Measurements from ENCODE around the gene ARHGAP31. TPM values are rescaled to one million over a fixed set of nuclear protein-coding genes. Genes with fewer than 3 reads are reported as not detected.
"Not testable (repeated sequence)": the region's sequence is repeated elsewhere in the genome, so short reads cannot be mapped to it uniquely, and the experiment has no call there.

The ARHGAP31 gene
- total and polyA plus RNA-seq, 4 donors = 0.99 to 4.6 (median 2.6) TPM

DNA sequence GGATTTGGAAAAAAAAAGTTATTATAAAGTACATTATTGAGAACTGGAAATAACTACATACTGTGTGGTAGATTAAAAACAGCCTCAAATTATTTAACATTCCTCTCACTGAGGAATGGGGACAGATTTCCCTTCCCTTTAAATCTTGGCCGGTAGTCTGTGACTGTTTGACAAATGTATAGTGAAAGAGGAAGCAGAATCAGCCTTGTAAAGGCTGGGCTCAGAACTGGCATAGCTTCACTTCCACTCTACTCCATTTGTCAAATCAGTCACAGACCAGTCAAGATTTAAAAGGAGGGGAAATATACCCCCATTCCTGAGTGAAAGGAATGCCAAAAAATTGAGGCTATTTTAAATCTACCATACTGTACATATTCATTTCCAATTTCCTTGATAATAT, 35.3 kb upstream of the ARHGAP31 start:
- Histone ChIP-seq H3K4me3 (ENCODE audit: low read depth in 1 of 3, low read length in 3 of 3) (no peak overlapping the region), H3K36me3 (ENCODE audit: control insufficient read depth in 4 of 4, insufficient read depth in 3 of 4, low read depth in 1 of 4, low read length in 3 of 4) (no peaks in the 10 kb centered on the region), H3K27ac (ENCODE audit: low read depth in 1 of 2, low read length in 2 of 2) (no peak overlapping the region), H3K4me1 (ENCODE audit: control insufficient read depth in 4 of 4, insufficient read depth in 4 of 4, low read length in 3 of 4) (no peaks in the 10 kb centered on the region), H3K9ac (ENCODE audit: low read depth in 1 of 2, low read length in 2 of 2) (no peak overlapping the region), H3K9me3 (ENCODE audit: control insufficient read depth in 4 of 4, low read length in 3 of 4) (no peaks in the 10 kb centered on the region), H3K27me3 (ENCODE audit: control insufficient read depth in 4 of 4, insufficient read depth in 4 of 4, low read length in 3 of 4) (no peaks in the 10 kb centered on the region)
- TF ChIP-seq HNF4A (conservative IDR thresholded peaks at IDR 0.05) (no peak), NR2F2 (IDR thresholded peaks at IDR 0.05) (no peak), TAF1 (conservative IDR thresholded peaks at IDR 0.05) (no peak)
- WGBS = 45% methylated on average over 1 of the region's 1 CpG
- DNase-seq (ENCODE audit: low spot score) = no peak

GRCh38 chr3:119259821-119260220, 34.4 kb upstream of the ARHGAP31 start:
- no peaks in the 10 kb centered on the region for H3K9me3 ChIP-seq (ENCODE audit: control insufficient read depth in 4 of 4, low read length in 3 of 4)
- no peak overlapping the region for H3K27ac ChIP-seq (ENCODE audit: low read depth in 1 of 2, low read length in 2 of 2)
- no peaks in the 10 kb centered on the region for H3K27me3 ChIP-seq (ENCODE audit: control insufficient read depth in 4 of 4, insufficient read depth in 4 of 4, low read length in 3 of 4)
- WGBS = 92% methylated on average over 4 of the region's 4 CpGs
- H3K4me1 ChIP-seq (ENCODE audit: control insufficient read depth in 4 of 4, insufficient read depth in 4 of 4, low read length in 3 of 4) = no peaks in the 10 kb centered on the region
- H3K4me3 ChIP-seq (ENCODE audit: low read depth in 1 of 3, low read length in 3 of 3) = no peak overlapping the region
- H3K9ac ChIP-seq (ENCODE audit: low read depth in 1 of 2, low read length in 2 of 2) = no peak overlapping the region
- no peak for DNase-seq (ENCODE audit: low spot score)
- TF ChIP-seq, protein P1, sequence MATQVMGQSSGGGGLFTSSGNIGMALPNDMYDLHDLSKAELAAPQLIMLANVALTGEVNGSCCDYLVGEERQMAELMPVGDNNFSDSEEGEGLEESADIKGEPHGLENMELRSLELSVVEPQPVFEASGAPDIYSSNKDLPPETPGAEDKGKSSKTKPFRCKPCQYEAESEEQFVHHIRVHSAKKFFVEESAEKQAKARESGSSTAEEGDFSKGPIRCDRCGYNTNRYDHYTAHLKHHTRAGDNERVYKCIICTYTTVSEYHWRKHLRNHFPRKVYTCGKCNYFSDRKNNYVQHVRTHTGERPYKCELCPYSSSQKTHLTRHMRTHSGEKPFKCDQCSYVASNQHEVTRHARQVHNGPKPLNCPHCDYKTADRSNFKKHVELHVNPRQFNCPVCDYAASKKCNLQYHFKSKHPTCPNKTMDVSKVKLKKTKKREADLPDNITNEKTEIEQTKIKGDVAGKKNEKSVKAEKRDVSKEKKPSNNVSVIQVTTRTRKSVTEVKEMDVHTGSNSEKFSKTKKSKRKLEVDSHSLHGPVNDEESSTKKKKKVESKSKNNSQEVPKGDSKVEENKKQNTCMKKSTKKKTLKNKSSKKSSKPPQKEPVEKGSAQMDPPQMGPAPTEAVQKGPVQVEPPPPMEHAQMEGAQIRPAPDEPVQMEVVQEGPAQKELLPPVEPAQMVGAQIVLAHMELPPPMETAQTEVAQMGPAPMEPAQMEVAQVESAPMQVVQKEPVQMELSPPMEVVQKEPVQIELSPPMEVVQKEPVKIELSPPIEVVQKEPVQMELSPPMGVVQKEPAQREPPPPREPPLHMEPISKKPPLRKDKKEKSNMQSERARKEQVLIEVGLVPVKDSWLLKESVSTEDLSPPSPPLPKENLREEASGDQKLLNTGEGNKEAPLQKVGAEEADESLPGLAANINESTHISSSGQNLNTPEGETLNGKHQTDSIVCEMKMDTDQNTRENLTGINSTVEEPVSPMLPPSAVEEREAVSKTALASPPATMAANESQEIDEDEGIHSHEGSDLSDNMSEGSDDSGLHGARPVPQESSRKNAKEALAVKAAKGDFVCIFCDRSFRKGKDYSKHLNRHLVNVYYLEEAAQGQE (IDR thresholded peaks at IDR 0.05) = no peak
- no peaks in the 10 kb centered on the region for H3K36me3 ChIP-seq (ENCODE audit: control insufficient read depth in 4 of 4, insufficient read depth in 3 of 4, low read depth in 1 of 4, low read length in 3 of 4)

DNA sequence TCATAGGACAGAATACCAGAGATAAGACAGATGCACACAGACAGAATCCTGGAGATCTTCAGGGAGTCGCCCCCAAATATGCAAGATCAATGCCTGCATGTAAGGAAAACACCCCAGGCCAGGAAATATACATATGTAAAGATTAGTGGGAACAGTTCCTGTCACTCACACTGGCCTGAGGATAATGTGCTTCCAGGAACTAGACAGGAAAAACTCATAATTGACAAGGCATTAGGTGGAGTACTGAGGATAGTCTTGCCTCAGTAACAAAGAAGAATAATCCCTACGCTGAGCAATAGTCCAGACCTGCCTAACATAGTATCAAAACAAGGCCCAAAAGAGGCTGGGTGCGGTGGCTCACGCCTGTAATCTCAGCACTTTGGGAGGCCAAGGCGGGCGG, 33.1 kb upstream of the ARHGAP31 start:
- Histone ChIP-seq H3K27me3 (ENCODE audit: control insufficient read depth in 4 of 4, insufficient read depth in 4 of 4, low read length in 3 of 4) (no peaks in the 10 kb centered on the region), H3K9me3 (ENCODE audit: control insufficient read depth in 4 of 4, low read length in 3 of 4) (no peaks in the 10 kb centered on the region), H3K4me1 (ENCODE audit: control insufficient read depth in 4 of 4, insufficient read depth in 4 of 4, low read length in 3 of 4) (no peaks in the 10 kb centered on the region), H3K9ac (ENCODE audit: low read depth in 1 of 2, low read length in 2 of 2) (no peak overlapping the region), H3K36me3 (ENCODE audit: control insufficient read depth in 4 of 4, insufficient read depth in 3 of 4, low read depth in 1 of 4, low read length in 3 of 4) (no peaks in the 10 kb centered on the region), H3K27ac (ENCODE audit: low read depth in 1 of 2, low read length in 2 of 2) (no peak overlapping the region), H3K4me3 (ENCODE audit: low read depth in 1 of 3, low read length in 3 of 3) (no peak overlapping the region)
- TF ChIP-seq CTCF (IDR thresholded peaks at IDR 0.05; ENCODE audit: low read depth, low read length, missing input control) = no peak
- no peak for TF ChIP-seq SP1 (IDR thresholded peaks at IDR 0.05)
- TF ChIP-seq RXRA (IDR thresholded peaks at IDR 0.05) = no peak
- TF ChIP-seq HNF4A (conservative IDR thresholded peaks at IDR 0.05) = no peak
- TF ChIP-seq EGR1 (IDR thresholded peaks at IDR 0.05; ENCODE audit: low read depth in 2 of 2) = no peak
- no peak for TF ChIP-seq GABPA (IDR thresholded peaks at IDR 0.05 in 1 of 2, conservative IDR thresholded peaks at IDR 0.05 in 1 of 2)
- TF ChIP-seq FOXA1 (IDR thresholded peaks at IDR 0.05) = no peak
- TF ChIP-seq, protein P2, sequence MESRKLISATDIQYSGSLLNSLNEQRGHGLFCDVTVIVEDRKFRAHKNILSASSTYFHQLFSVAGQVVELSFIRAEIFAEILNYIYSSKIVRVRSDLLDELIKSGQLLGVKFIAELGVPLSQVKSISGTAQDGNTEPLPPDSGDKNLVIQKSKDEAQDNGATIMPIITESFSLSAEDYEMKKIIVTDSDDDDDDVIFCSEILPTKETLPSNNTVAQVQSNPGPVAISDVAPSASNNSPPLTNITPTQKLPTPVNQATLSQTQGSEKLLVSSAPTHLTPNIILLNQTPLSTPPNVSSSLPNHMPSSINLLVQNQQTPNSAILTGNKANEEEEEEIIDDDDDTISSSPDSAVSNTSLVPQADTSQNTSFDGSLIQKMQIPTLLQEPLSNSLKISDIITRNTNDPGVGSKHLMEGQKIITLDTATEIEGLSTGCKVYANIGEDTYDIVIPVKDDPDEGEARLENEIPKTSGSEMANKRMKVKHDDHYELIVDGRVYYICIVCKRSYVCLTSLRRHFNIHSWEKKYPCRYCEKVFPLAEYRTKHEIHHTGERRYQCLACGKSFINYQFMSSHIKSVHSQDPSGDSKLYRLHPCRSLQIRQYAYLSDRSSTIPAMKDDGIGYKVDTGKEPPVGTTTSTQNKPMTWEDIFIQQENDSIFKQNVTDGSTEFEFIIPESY (IDR thresholded peaks at IDR 0.05) = no peak
- no peak for TF ChIP-seq MAX (IDR thresholded peaks at IDR 0.05)
- TF ChIP-seq HNF4G (IDR thresholded peaks at IDR 0.05) = no peak
- 77% methylated on average over 6 of the region's 6 CpGs for WGBS
- DNase-seq (ENCODE audit: low spot score) = no peak

- DNase-seq (ENCODE audit: low spot score); H3K27ac ChIP-seq (ENCODE audit: low read depth in 1 of 2, low read length in 2 of 2); H3K4me3 ChIP-seq (ENCODE audit: low read depth in 1 of 3, low read length in 3 of 3); H3K4me1 ChIP-seq (ENCODE audit: control insufficient read depth in 4 of 4, insufficient read depth in 4 of 4, low read length in 3 of 4); H3K27me3 ChIP-seq (ENCODE audit: control insufficient read depth in 4 of 4, insufficient read depth in 4 of 4, low read length in 3 of 4); H3K9me3 ChIP-seq (ENCODE audit: control insufficient read depth in 4 of 4, low read length in 3 of 4); H3K36me3 ChIP-seq (ENCODE audit: control insufficient read depth in 4 of 4, insufficient read depth in 3 of 4, low read depth in 1 of 4, low read length in 3 of 4); H3K9ac ChIP-seq (ENCODE audit: low read depth in 1 of 2, low read length in 2 of 2): not testable (repeated sequence)
- 75% methylated on average over 2 of the region's 2 CpGs for WGBS
These were observed 24.0 kb upstream of the ARHGAP31 start for GRCh38 chr3:119270212-119270611.
